IPS-20b (cell line): ENCODE results near the gene B3GLCT.
"Not testable (repeated sequence)": the region's sequence is repeated elsewhere in the genome, so short reads cannot be mapped to it uniquely, and the experiment has no call there.

ENCODE experiments used
- H3K27ac ChIP-seq: one replicate; pipeline ENCODE4 v1.5.1; 2013; ENCODE audit warnings: low read length
- H3K27me3 ChIP-seq: 2 replicates; pipeline ENCODE4 v1.6.1; 2013; ENCODE audit warnings: mild to moderate bottlenecking, low read length, inconsistent platforms; ENCODE audit not compliant: insufficient read depth
- H3K36me3 ChIP-seq: 2 replicates; pipeline ENCODE4 v1.6.1; 2013; ENCODE audit warnings: low read depth, mild to moderate bottlenecking, inconsistent platforms, low read length, moderate library complexity; ENCODE audit not compliant: insufficient read depth
- H3K4me1 ChIP-seq: 2 replicates; pipeline ENCODE4 v1.6.1; 2013; ENCODE audit warnings: mild to moderate bottlenecking, control low read depth, inconsistent platforms, low read length, moderate library complexity; ENCODE audit not compliant: insufficient read depth
- H3K4me3 ChIP-seq: 2 replicates; pipeline ENCODE4 v1.5.1; 2013; ENCODE audit warnings: mild to moderate bottlenecking, low read length, inconsistent platforms
- H3K9ac ChIP-seq: 2 replicates; pipeline ENCODE4 v1.6.1; 2013; ENCODE audit warnings: low read depth, mild to moderate bottlenecking, inconsistent platforms, low read length, moderate library complexity
- H3K9me3 ChIP-seq: 2 replicates; pipeline ENCODE4 v1.6.1; 2013; ENCODE audit warnings: mild to moderate bottlenecking, low read depth, low read length, inconsistent platforms; ENCODE audit not compliant: insufficient read depth

Gene B3GLCT

GRCh38 chr13:31209172-31209840 lies 9.5 kb downstream of the B3GLCT start:
- no peaks in the 10 kb centered on the region for H3K9me3 ChIP-seq
- no peaks in the 10 kb centered on the region for H3K27me3 ChIP-seq
- no peak overlapping the region for H3K4me3 ChIP-seq
- H3K4me1 ChIP-seq, result peaks cover 16% of the 10 kb centered on the region
- no peak overlapping the region for H3K27ac ChIP-seq
- no peaks in the 10 kb centered on the region for H3K36me3 ChIP-seq
- H3K9ac ChIP-seq, result no peak overlapping the region

GRCh38 chr13:31209841-31210210 lies 10.1 kb downstream of the B3GLCT start:
- H3K27me3 ChIP-seq, result no peaks in the 10 kb centered on the region
- H3K9me3 ChIP-seq, result no peaks in the 10 kb centered on the region
- H3K36me3 ChIP-seq, result no peaks in the 10 kb centered on the region
- no peak overlapping the region for H3K9ac ChIP-seq
- peaks cover 17% of the 10 kb centered on the region for H3K4me1 ChIP-seq
- no peak overlapping the region for H3K4me3 ChIP-seq
- no peak overlapping the region for H3K27ac ChIP-seq

- Histone ChIP-seq H3K27ac (no peak overlapping the region), H3K27me3 (no peaks in the 10 kb centered on the region), H3K9me3 (no peaks in the 10 kb centered on the region), H3K4me1 (peaks cover 17% of the 10 kb centered on the region), H3K36me3 (no peaks in the 10 kb centered on the region), H3K4me3 (no peak overlapping the region), H3K9ac (no peak overlapping the region)
These were observed 14.0 kb downstream of the B3GLCT start for GRCh38 chr13:31213651-31214289.

- no peak overlapping the region for H3K9ac ChIP-seq
- H3K4me3 ChIP-seq, result no peak overlapping the region
- H3K4me1 ChIP-seq, result peaks cover 14% of the 10 kb centered on the region
- no peak overlapping the region for H3K27ac ChIP-seq
- no peaks in the 10 kb centered on the region for H3K36me3 ChIP-seq
- no peaks in the 10 kb centered on the region for H3K9me3 ChIP-seq
- no peaks in the 10 kb centered on the region for H3K27me3 ChIP-seq
These were observed 14.7 kb downstream of the B3GLCT start for GRCh38 chr13:31214435-31214834.

GRCh38 chr13:31216916-31217315 lies 17.1 kb downstream of the B3GLCT start:
- H3K9ac ChIP-seq, H3K9me3 ChIP-seq, H3K36me3 ChIP-seq, H3K27ac ChIP-seq, H3K4me1 ChIP-seq, H3K27me3 ChIP-seq, H3K4me3 ChIP-seq: not testable (repeated sequence)

GRCh38 chr13:31219909-31220598 lies 20.3 kb downstream of the B3GLCT start:
- Histone ChIP-seq H3K4me3 (no peak overlapping the region), H3K36me3 (no peaks in the 10 kb centered on the region), H3K9ac (no peak overlapping the region), H3K9me3 (no peaks in the 10 kb centered on the region), H3K4me1 (no peaks in the 10 kb centered on the region), H3K27me3 (no peaks in the 10 kb centered on the region), H3K27ac (no peak overlapping the region)

GRCh38 chr13:31221057-31221456 lies 21.3 kb downstream of the B3GLCT start:
- Histone ChIP-seq H3K4me1 (no peaks in the 10 kb centered on the region; the same call in 1 of the 2 replicates), H3K27ac (no peak overlapping the region), H3K27me3 (no peaks in the 10 kb centered on the region), H3K9me3 (no peaks in the 10 kb centered on the region), H3K36me3 (no peaks in the 10 kb centered on the region), H3K4me3 (no peak overlapping the region), H3K9ac (no peak overlapping the region)

GRCh38 chr13:31223215-31223614 lies 23.4 kb downstream of the B3GLCT start:
- Histone ChIP-seq H3K36me3 (no peaks in the 10 kb centered on the region), H3K9me3 (no peaks in the 10 kb centered on the region), H3K27me3 (no peaks in the 10 kb centered on the region), H3K9ac (no peak overlapping the region), H3K4me3 (no peak overlapping the region), H3K4me1 (peaks cover 4% of the 10 kb centered on the region; the same call in 1 of the 2 replicates), H3K27ac (no peak overlapping the region)

- Histone ChIP-seq H3K9me3 (no peaks in the 10 kb centered on the region), H3K4me3 (no peak overlapping the region), H3K36me3 (no peaks in the 10 kb centered on the region), H3K4me1 (peaks cover 4% of the 10 kb centered on the region; the same call in 1 of the 2 replicates), H3K9ac (no peak overlapping the region), H3K27me3 (no peaks in the 10 kb centered on the region), H3K27ac (no peak overlapping the region)
These were observed 23.9 kb downstream of the B3GLCT start for GRCh38 chr13:31223640-31224039.

- Histone ChIP-seq H3K36me3 (no peaks in the 10 kb centered on the region), H3K4me3 (no peak overlapping the region), H3K9ac (no peak overlapping the region), H3K27me3 (no peaks in the 10 kb centered on the region), H3K9me3 (no peaks in the 10 kb centered on the region), H3K27ac (no peak overlapping the region), H3K4me1 (peaks cover 4% of the 10 kb centered on the region; the same call in 1 of the 2 replicates)
These were observed 24.4 kb downstream of the B3GLCT start for GRCh38 chr13:31224174-31224669.

GRCh38 chr13:31224963-31225559 lies 25.3 kb downstream of the B3GLCT start:
- Histone ChIP-seq H3K36me3 (no peaks in the 10 kb centered on the region), H3K9ac (no peak overlapping the region), H3K27ac (no peak overlapping the region), H3K27me3 (no peaks in the 10 kb centered on the region), H3K9me3 (no peaks in the 10 kb centered on the region), H3K4me3 (no peak overlapping the region), H3K4me1 (peaks cover 4% of the 10 kb centered on the region; the same call in 1 of the 2 replicates)
